Breast epithelium (tissue), 3 donors: ENCODE data around the gene CHIT1.

ENCODE experiments used
- CTCF ChIP-seq, 3 donors: fragments of 450-650 bp; IDR thresholded peaks; one replicate each; pipeline ENCODE4 v1.5.1; 2016 to 2017; ENCODE audit warnings: antibody characterized with exemption in 3 of 3, mild to moderate bottlenecking in 3 of 3, moderate library complexity in 3 of 3
- POLR2A ChIP-seq: fragments of 450-650 bp; IDR thresholded peaks from one replicate; pipeline ENCODE4 v1.6.1; 2016; ENCODE audit warnings: antibody characterized with exemption, mild to moderate bottlenecking, moderate library complexity
- POLR2AphosphoS5 ChIP-seq, 3 donors: sonication (generic); formaldehyde crosslinking; IDR thresholded peaks; one replicate each; pipeline ENCODE4 v1.6.1; 2017; ENCODE audit warnings: antibody characterized with exemption in 3 of 3

- no peak for TF ChIP-seq CTCF (IDR thresholded peaks at IDR 0.05)
- no peak for TF ChIP-seq POLR2A
- TF ChIP-seq POLR2AphosphoS5 (IDR thresholded peaks at IDR 0.05), result no peak
These were observed 46.3 kb upstream of the CHIT1 start for GRCh38 chr1:203275656-203276272.
